ENCODE results near the gene ATP11A. TPM values are rescaled to one million over a fixed set of nuclear protein-coding genes. Genes with fewer than 3 reads are reported as not detected.

Gene ATP11A
- total and polyA plus RNA-seq, 9 of the 15 experiments (the other 6 are each of a cell fraction or from before 2014, with no cell fraction given): 0.38 to 34.2 (median 4.2) TPM

GRCh38 chr13:112855859-112856258, 166.0 kb downstream of the ATP11A start (continued):
- TF ChIP-seq FOXM1 (IDR thresholded peaks at IDR 0.05; ENCODE audit: low read depth) (no peak), FOXM1 (CRISPR knock-in tag; IDR thresholded peaks at IDR 0.05; ENCODE audit: low read depth) (no peak)

DNA sequence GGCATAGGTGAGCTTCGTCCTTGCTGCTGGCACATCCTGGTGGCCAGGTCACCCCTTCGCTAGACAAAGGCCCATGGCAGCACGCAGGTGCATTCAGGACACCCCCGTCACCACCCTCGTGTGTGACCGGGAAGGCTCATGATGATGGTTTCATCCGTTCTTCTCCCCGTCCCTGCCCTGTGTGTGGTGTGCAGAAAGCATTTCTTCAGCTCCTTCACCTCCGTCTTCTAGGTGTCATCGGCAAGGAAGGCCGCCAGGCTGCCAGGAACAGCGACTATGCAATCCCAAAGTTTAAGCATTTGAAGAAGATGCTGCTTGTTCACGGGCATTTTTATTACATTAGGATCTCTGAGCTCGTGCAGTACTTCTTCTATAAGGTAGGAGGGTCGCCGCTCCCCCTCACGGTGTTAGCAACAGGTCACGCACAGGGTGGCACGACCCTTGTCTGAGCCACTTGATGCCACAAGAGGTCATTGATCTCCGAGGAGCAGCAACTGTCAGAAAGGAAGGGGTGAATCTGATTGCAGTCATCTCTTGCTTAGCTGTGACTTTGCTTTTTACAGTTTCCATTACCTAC, 168.2 kb downstream of the ATP11A start:
- H3K9me3 ChIP-seq (replicated peaks; ENCODE audit: control insufficient read depth, insufficient read depth, low read depth, low read length): no peaks in the 10 kb centered on the region
- no peak overlapping the region for H3K4me3 ChIP-seq
- H3K27ac ChIP-seq (ENCODE audit: extremely low read depth, low read depth, low read length): no peak overlapping the region
- ChIA-PET CTCF (ENCODE audit: low intra/inter-chr PET ratio) (no interaction called here), POLR2A (no interaction called here)
- H3K4me1 ChIP-seq (replicated peaks in 1 of 2; ENCODE audit: control insufficient read depth in 2 of 2, insufficient read depth in 2 of 2, low read length in 2 of 2): 0 out of 5 replicates have a peak, but pooled peaks cover 0 to 3% of the 10 kb centered on the region in 2 experiments
- no peak overlapping the region for H3K4me2 ChIP-seq (ENCODE audit: insufficient read depth, low read length)
- no peaks in the 10 kb centered on the region for H4K20me1 ChIP-seq (replicated peaks; ENCODE audit: control insufficient read depth, insufficient read depth, low read length)
- WGBS (ENCODE audit: insufficient coverage, low coverage, missing lambda C conversion rate): 91% methylated on average over 16 of the region's 20 CpGs
- in situ Hi-C loops (cut with MboI) (no loop called here), intact Hi-C loops (cut with micrococcal nuclease) (no loop called here)
- no peaks in the 10 kb centered on the region for H3K27me3 ChIP-seq (ENCODE audit: control insufficient read depth in 2 of 2, insufficient read depth in 2 of 2, low read length in 2 of 2)
- DNase-seq (ENCODE audit: extremely low read depth in 1 of 4, low spot score in 3 of 4) (no peak), FAIRE-seq (no peak), ATAC-seq (no peak)
- no peak overlapping the region for H3K9ac ChIP-seq (ENCODE audit: insufficient read depth in 1 of 2, low read depth in 2 of 2, low read length in 2 of 2)
- H2AFZ ChIP-seq (ENCODE audit: low read depth, low read length): no peak overlapping the region
- H3K9me1 ChIP-seq (ENCODE audit: control insufficient read depth, insufficient read depth, low read length): no peaks in the 10 kb centered on the region
- peaks cover 78% of the 10 kb centered on the region; the same call in 2 of the 3 replicates for H3K36me3 ChIP-seq (ENCODE audit: control insufficient read depth, insufficient read depth, low read length)
- no TSS peak for BruUV-seq (replicated peaks)
- no peaks in the 10 kb centered on the region for H3K79me2 ChIP-seq (ENCODE audit: control insufficient read depth, insufficient read depth, low read length)
- TF ChIP-seq HDAC8 (tag; IDR thresholded peaks at IDR 0.05): no peak
- TF ChIP-seq ZBTB26 (CRISPR knock-in tag; IDR thresholded peaks at IDR 0.05): no peak
- no peak for TF ChIP-seq SMAD3 (CRISPR knock-in tag; conservative IDR thresholded peaks at IDR 0.05)
- TF ChIP-seq MIER1 (IDR thresholded peaks at IDR 0.05; ENCODE audit: low read depth): no peak
- TF ChIP-seq MYNN (IDR thresholded peaks at IDR 0.05): no peak
- TF ChIP-seq MYNN (CRISPR knock-in tag; IDR thresholded peaks at IDR 0.05): no peak
- TF ChIP-seq EP300 (IDR thresholded peaks at IDR 0.05; ENCODE audit: low read length): no peak
- TF ChIP-seq, protein P1, sequence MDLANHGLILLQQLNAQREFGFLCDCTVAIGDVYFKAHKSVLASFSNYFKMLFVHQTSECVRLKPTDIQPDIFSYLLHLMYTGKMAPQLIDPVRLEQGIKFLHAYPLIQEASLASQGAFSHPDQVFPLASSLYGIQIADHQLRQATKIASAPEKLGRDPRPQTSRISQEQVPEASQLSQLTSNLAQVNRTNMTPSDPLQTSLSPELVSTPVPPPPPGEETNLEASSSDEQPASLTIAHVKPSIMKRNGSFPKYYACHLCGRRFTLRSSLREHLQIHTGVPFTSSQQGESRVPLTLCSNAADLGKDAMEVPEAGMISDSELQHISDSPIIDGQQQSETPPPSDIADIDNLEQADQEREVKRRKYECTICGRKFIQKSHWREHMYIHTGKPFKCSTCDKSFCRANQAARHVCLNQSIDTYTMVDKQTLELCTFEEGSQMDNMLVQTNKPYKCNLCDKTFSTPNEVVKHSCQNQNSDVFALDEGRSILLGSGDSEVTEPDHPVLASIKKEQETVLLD (IDR thresholded peaks at IDR 0.05): no peak
- TF ChIP-seq MAZ (CRISPR knock-in tag; conservative IDR thresholded peaks at IDR 0.05 in 1 of 2, IDR thresholded peaks at IDR 0.05 in 1 of 2): no peak
- no peak for TF ChIP-seq TAF9B (IDR thresholded peaks at IDR 0.05; ENCODE audit: partially characterized antibody)
- no peak for TF ChIP-seq THAP7 (CRISPR knock-in tag; IDR thresholded peaks at IDR 0.05)
- no peak for TF ChIP-seq DIDO1 (tag; IDR thresholded peaks at IDR 0.05; ENCODE audit: low read depth)
- TF ChIP-seq, protein P2, sequence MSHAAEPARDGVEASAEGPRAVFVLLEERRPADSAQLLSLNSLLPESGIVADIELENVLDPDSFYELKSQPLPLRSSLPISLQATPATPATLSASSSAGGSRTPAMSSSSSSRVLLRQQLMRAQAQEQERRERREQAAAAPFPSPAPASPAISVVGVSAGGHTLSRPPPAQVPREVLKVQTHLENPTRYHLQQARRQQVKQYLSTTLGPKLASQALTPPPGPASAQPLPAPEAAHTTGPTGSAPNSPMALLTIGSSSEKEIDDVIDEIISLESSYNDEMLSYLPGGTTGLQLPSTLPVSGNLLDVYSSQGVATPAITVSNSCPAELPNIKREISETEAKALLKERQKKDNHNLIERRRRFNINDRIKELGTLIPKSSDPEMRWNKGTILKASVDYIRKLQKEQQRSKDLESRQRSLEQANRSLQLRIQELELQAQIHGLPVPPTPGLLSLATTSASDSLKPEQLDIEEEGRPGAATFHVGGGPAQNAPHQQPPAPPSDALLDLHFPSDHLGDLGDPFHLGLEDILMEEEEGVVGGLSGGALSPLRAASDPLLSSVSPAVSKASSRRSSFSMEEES (CRISPR knock-in tag; IDR thresholded peaks at IDR 0.05): no peak
- no peak for TF ChIP-seq CHD2 (IDR thresholded peaks at IDR 0.05; ENCODE audit: low read depth, low read length)
- no peak for TF ChIP-seq CBX1 (IDR thresholded peaks at IDR 0.05; ENCODE audit: low read depth)
- TF ChIP-seq SNRNP70 (optimal IDR thresholded peaks at IDR 0.05; ENCODE audit: low read depth, low read length): no peak
